Transverse colon (tissue), 3 donors: ENCODE results near the gene ATG2A.

ENCODE experiments used
- CTCF ChIP-seq, 5 experiments: fragments of 200-600 bp in 3 of 5; fragments of 450-650 bp in 2 of 5; sonication (generic) in 3 of 5; IDR thresholded peaks; 1 replicate in 2 of 5; 2 replicates in 3 of 5; pipeline ENCODE4 v1.5.1; 2016 to 2017; ENCODE audit warnings: antibody characterized with exemption in 5 of 5, inconsistent platforms in 3 of 5, mild to moderate bottlenecking in 2 of 5, moderate library complexity in 1 of 5
- EP300 ChIP-seq: sonication (generic); formaldehyde crosslinking; IDR thresholded peaks from one replicate; pipeline ENCODE4 v1.6.1; 2017; ENCODE audit warnings: antibody characterized with exemption, low read depth

- TF ChIP-seq CTCF (IDR thresholded peaks at IDR 0.05) (no peak), EP300 (no peak)
These were observed 13.3 kb upstream of the ATG2A start for GRCh38 chr11:64930340-64930739.
